SJCRH30 (cell line): ENCODE data around the gene COL4A6. TPM values are rescaled to one million over a fixed set of nuclear protein-coding genes. Genes with fewer than 3 reads are reported as not detected.
"Not testable (repeated sequence)": the region's sequence is repeated elsewhere in the genome, so short reads cannot be mapped to it uniquely, and the experiment has no call there.

Source experiments
- DNase-seq, 2 experiments: peaks; one replicate each; pipeline ENCODE4 v3.0.0-alpha.2; 2015 to 2020
- H3K27ac ChIP-seq: fragments of 250-450 bp; sonication (Bioruptor Pico); 2 replicates; pipeline ENCODE4 v1.5.1; 2020; ENCODE audit warnings: mild to moderate bottlenecking, moderate library complexity
- H3K27me3 ChIP-seq: fragments of 250-450 bp; sonication (Bioruptor Pico); 2 replicates; pipeline ENCODE4 v1.5.1; 2020; ENCODE audit warnings: mild to moderate bottlenecking, moderate library complexity
- H3K36me3 ChIP-seq: fragments of 250-450 bp; sonication (Bioruptor Pico); 2 replicates; pipeline ENCODE4 v1.5.1; 2020; ENCODE audit warnings: mild to moderate bottlenecking, moderate library complexity
- H3K4me1 ChIP-seq: fragments of 250-450 bp; sonication (Bioruptor Pico); 2 replicates; pipeline ENCODE4 v1.5.1; 2020; ENCODE audit warnings: mild to moderate bottlenecking, moderate library complexity
- H3K4me3 ChIP-seq: fragments of 250-450 bp; sonication (Bioruptor Pico); 2 replicates; pipeline ENCODE4 v1.5.1; 2020; ENCODE audit warnings: mild to moderate bottlenecking, moderate library complexity
- H3K9me3 ChIP-seq: fragments of 250-450 bp; sonication (Bioruptor Pico); replicated peaks from 2 replicates; pipeline ENCODE4 v1.5.1; 2020; ENCODE audit warnings: mild to moderate bottlenecking, moderate library complexity
- total RNA-seq: library from RNA; depleted of rRNA; stranded (reverse); fragments of >200 nt; shearing (Covaris generic); gene quantifications from 2 replicates; pipeline ENCODE4 v1.2.3, GENCODE V29; 2014; rRNA removed

Gene COL4A6
- 0.15 and 0.18 TPM in 2 replicates for total RNA-seq

DNA sequence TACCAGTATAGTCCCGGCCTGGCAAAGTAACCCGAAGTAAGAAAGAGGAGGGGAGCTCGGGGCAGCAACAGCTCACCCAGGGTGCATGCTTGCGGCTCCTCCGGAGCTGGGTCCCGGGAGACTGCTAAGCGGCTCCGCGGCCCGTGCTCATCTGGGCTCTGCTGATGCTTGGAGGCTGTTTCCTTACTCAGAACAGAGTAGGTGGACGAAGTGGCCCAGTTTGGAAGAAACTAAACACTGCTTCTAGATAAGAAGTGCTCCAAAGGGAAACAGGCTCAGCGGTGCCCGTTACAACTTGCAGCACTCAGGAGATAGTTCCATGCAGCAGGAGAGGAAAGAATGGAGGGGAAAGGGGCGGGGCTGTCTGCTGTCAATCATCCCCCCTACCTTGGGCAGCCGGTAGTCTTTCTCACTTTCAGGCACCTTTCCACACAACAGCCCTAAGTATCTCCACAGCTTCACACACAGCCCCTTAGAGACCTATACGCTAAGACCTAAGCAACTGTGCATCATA, at the start of gene COL4A6:
COL4A6 (minus strand) TSS at position 313 of the 514 bp plus-strand sequence; CDS start at position 87, 226 bp downstream.
- no peak within 1 kb of the TSS; the same call in 1 of the 2 replicates for H3K4me3 ChIP-seq
- no peaks in the 10 kb centered on the region for H3K27me3 ChIP-seq
- no peaks in the 10 kb centered on the region for H3K36me3 ChIP-seq
- H3K4me1 ChIP-seq, result no peaks in the 10 kb centered on the region
- H3K27ac ChIP-seq, result no peak within 1 kb of the TSS
- no peaks in the 10 kb centered on the region for H3K9me3 ChIP-seq
- DNase-seq, result no peak

- no peak for DNase-seq
- H3K27ac ChIP-seq, result no peak overlapping the region
- no peak overlapping the region for H3K4me3 ChIP-seq
- H3K36me3 ChIP-seq, result no peaks in the 10 kb centered on the region
- H3K27me3 ChIP-seq, result no peaks in the 10 kb centered on the region
- H3K4me1 ChIP-seq, result no peaks in the 10 kb centered on the region
- no peaks in the 10 kb centered on the region for H3K9me3 ChIP-seq
Measured at GRCh38 chrX:108485960-108486359, 47.7 kb upstream of the COL4A6 start.

DNA sequence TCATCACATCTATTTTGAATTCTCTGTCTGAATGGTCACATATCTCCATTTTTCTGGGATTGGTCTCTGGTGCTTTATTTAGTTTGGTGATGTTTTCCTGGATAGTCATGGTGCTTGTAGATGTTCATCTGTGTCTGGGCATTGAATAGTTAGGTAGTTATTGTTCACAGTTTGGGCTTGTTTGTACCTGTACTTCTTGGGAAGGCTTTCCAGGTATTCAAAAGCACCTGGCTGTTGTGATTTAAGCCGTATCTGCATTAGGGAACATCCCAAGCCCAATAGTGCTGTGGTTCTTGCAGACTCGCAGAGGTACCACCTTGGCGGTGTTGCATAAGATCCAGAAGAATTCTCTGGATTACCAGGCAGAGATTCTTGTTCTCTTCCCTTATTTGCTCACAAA, 46.0 kb upstream of the COL4A6 start:
- H3K27ac ChIP-seq, result no peak overlapping the region
- no peak for DNase-seq

DNA sequence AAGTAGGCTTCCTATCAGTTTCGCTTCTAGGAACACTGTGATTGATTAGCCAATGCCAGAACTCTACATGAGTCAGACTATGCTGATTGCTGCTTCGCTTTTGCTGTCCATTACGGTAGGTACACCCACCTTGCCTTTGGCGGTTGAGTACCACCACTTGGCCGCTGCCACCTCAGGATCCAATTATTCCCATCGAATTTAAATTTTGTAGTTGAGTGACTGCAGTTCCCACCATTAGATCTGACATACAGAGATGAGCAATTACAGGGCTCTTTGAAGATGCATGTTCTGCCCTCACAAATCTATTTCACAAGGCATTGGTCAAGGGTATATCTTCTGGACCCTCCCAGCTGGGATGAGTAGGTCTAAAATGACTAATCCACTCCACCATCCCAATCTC, 43.3 kb upstream of the COL4A6 start:
- H3K27me3 ChIP-seq, H3K36me3 ChIP-seq, H3K4me1 ChIP-seq, H3K27ac ChIP-seq, DNase-seq, H3K9me3 ChIP-seq, H3K4me3 ChIP-seq: not testable (repeated sequence)

More for the DNA sequence above, 46.0 kb upstream of the COL4A6 start:
- Histone ChIP-seq H3K4me3 (no peak overlapping the region), H3K4me1 (no peaks in the 10 kb centered on the region), H3K36me3 (no peaks in the 10 kb centered on the region), H3K9me3 (no peaks in the 10 kb centered on the region), H3K27me3 (no peaks in the 10 kb centered on the region)

GRCh38 chrX:108473979-108474378, 35.8 kb upstream of the COL4A6 start:
- H3K27ac ChIP-seq, result no peak overlapping the region
- H3K4me1 ChIP-seq, result no peaks in the 10 kb centered on the region
- H3K36me3 ChIP-seq, result no peaks in the 10 kb centered on the region
- no peak for DNase-seq
- H3K27me3 ChIP-seq, result no peaks in the 10 kb centered on the region
- H3K9me3 ChIP-seq, result no peaks in the 10 kb centered on the region
- no peak overlapping the region for H3K4me3 ChIP-seq

DNA sequence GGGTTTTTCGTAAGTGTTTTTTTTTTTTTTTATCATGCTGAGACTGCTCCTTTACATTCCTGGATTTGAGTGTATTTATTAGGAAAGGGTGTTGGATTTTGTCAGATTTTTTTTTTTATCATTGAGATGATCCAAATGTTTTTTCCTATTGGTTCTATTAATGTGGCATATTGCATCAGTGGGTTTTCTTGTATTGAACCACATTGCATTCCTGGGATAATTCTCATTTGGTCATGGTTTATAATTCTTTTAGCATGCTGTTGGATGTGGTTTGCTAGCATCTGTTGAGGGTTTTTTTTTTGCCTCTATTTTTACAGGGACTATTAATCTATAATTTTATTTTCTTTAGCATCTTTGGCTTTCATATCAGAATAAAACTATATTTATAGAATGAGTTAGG, 30.3 kb upstream of the COL4A6 start:
- H3K4me1 ChIP-seq, result peaks cover 13% of the 10 kb centered on the region
- H3K36me3 ChIP-seq, result no peaks in the 10 kb centered on the region
- peak overlapping the region; percentile 96 for H3K27ac ChIP-seq
- no peaks in the 10 kb centered on the region for H3K27me3 ChIP-seq
- DNase-seq, result peak in 1 of 2 experiments; percentile 58
- H3K4me3 ChIP-seq, result no peak overlapping the region
- no peaks in the 10 kb centered on the region for H3K9me3 ChIP-seq

DNA sequence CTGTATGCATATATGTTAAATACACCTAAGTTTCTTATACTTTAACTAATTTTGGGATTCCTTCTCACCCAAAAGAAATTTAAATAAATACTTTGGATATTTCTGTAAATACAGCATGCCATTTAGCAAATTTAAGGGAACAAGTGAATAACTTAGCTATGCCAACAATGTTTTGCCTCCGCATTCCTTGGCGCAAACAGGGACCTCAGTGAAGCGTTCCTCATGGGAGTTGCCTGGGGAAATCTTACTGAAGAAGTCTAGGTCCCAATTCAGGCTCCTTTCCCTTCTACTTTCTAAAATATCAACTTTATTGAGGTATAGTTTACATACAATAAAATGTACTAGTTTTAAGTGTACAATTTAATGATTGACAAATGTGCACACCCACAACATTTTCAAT, 26.4 kb upstream of the COL4A6 start:
- Histone ChIP-seq H3K4me3 (no peak overlapping the region), H3K9me3 (no peaks in the 10 kb centered on the region), H3K27ac (peak overlapping the region; percentile 26), H3K36me3 (no peaks in the 10 kb centered on the region), H3K27me3 (no peaks in the 10 kb centered on the region), H3K4me1 (peaks cover 13% of the 10 kb centered on the region)
- DNase-seq, result peak in 1 of 2 experiments; percentile 10

- no peaks in the 10 kb centered on the region for H3K4me1 ChIP-seq
- no peaks in the 10 kb centered on the region for H3K9me3 ChIP-seq
- no peaks in the 10 kb centered on the region for H3K27me3 ChIP-seq
- DNase-seq, result no peak
- H3K36me3 ChIP-seq, result no peaks in the 10 kb centered on the region
- no peak overlapping the region for H3K4me3 ChIP-seq
- H3K27ac ChIP-seq, result no peak overlapping the region
Measured at GRCh38 chrX:108456971-108457477, 18.8 kb upstream of the COL4A6 start.

GRCh38 chrX:108453841-108454240, 15.6 kb upstream of the COL4A6 start:
- Histone ChIP-seq H3K4me3 (no peak overlapping the region), H3K27me3 (no peaks in the 10 kb centered on the region), H3K9me3 (no peaks in the 10 kb centered on the region), H3K4me1 (no peaks in the 10 kb centered on the region), H3K27ac (no peak overlapping the region), H3K36me3 (no peaks in the 10 kb centered on the region)
- DNase-seq, result no peak

DNA sequence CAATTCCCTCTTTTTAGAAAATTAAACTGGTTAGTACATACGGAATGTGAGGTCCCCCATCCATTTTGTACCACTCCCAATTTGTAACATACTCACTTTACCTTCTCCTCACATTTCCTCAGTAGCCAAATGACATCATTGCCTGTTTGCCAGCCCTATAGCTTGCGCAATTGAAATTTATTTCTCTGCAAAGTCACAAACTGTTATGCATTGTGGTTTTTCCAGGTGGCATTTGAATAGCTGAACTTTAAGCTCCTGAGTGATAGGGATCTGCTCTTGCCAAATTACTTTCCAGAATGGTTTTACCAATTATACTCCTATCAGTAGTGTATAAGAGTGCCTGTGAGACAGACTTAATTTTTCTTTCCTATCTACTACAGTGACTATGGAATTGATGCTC, 9.1 kb upstream of the COL4A6 start:
- DNase-seq, result no peak
- H3K4me1 ChIP-seq, result no peaks in the 10 kb centered on the region
- H3K9me3 ChIP-seq, result no peaks in the 10 kb centered on the region
- no peak overlapping the region for H3K27ac ChIP-seq
- H3K36me3 ChIP-seq, result no peaks in the 10 kb centered on the region
- H3K4me3 ChIP-seq, result no peak overlapping the region
- H3K27me3 ChIP-seq, result no peaks in the 10 kb centered on the region

DNA sequence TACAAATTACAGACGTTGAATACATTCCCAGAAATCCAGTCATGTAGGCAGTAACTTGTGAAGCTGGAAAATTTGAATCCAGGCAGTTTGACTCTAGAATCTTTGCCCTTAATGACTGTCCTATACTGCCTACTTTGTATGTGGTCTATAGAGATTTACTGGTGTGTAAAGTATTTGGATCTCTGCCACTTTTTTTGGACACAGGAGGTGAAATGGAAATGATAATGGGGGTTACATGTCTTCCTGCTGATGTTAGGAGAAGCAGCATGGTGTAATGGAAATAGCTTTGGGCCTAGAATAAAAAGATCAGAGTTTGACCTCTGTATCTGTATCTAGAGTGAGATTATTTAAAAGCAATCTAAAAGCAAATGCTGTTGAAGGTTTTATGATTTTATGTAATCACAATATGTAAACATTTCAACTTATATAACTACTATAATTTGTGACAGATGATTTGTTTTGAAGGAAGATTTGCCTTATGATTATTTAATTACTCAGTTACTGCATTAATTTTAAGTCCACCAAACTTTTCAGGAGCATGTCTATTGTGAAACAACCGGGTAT, 4.8 kb upstream of the COL4A6 start:
- H3K27ac ChIP-seq, result no peak overlapping the region
- no peaks in the 10 kb centered on the region for H3K9me3 ChIP-seq
- H3K36me3 ChIP-seq, result no peaks in the 10 kb centered on the region
- H3K27me3 ChIP-seq, result no peaks in the 10 kb centered on the region
- no peak overlapping the region for H3K4me3 ChIP-seq
- no peak for DNase-seq
- H3K4me1 ChIP-seq, result no peaks in the 10 kb centered on the region

DNA sequence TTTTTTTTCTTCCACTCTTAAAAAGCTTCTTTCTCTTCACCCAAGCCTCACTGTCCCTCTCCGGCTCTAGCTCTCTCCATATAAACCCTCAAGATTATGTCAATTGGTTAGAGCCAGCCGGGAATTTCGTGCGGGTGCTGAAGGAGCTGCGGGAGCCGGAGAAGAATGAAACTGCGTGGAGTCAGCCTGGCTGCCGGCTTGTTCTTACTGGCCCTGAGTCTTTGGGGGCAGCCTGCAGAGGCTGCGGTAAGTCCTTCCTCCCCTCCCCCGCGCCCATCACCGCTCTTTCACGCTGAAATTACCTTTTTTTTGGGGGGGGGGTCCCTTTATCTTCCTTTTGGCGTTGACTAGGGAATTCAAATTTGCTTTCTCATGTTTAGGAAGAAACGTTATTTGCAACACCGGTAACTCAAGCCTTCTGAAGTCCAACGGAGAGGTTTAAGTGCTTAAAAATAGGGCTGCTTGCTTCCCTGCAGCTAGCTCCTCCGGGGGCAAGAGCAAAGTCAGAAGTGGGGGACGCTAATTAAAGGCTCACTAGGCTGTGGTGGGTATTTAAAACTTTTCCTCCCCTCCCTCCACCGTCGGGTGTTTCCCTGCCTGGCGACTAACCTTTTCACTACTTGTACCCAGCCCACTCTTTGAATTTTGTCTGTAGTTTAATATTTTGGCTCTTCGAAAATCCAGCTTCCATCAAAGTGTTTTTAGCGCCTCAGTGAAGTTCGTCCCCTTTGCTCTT, 1.9 kb upstream of the COL4A6 start:
- Histone ChIP-seq H3K27ac (peak overlapping the region; percentile 27; the same call in 1 of the 2 replicates), H3K4me1 (no peaks in the 10 kb centered on the region), H3K4me3 (peak overlapping the region; percentile 48), H3K36me3 (no peaks in the 10 kb centered on the region), H3K27me3 (no peaks in the 10 kb centered on the region), H3K9me3 (no peaks in the 10 kb centered on the region)
- DNase-seq, result peak; percentile 6

DNA sequence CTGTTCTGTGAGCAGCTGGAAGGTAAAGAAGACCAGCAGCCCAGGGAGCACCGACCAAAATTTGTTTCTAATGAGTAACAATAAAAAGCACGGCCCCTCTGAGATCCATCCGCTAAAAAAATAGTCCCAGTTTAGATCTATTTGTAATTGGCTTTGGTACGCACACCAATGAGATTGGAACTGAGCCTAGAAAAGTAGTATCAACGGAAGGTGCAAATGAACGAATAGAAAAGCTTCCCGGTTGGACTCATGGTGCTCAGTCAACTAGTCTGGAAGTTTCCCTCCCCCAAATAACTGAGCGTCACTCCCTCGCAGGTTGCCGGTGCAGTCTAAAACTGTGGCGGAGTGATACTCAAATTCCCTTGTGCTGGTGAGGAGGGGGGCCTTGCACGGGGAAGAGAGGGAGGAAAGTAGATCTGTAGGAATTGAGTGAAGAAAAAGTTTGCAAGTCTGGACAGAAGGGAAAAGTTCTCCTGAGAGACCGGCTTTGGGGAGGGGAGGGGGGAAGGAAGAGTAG, 1.3 kb upstream of the COL4A6 start, which contains the start of gene COL4A5:
COL4A5 (plus strand) TSS at position 413 of the 517 bp plus-strand sequence. CDS start 288 bp downstream, outside the sequence.
- Histone ChIP-seq H3K9me3 (no peaks in the 10 kb centered on the region), H3K4me1 (no peaks in the 10 kb centered on the region), H3K4me3 (peak within 1 kb of the TSS; percentile 48), H3K36me3 (no peaks in the 10 kb centered on the region), H3K27ac (peak within 1 kb of the TSS; percentile 27; the same call in 1 of the 2 replicates), H3K27me3 (no peaks in the 10 kb centered on the region)
- DNase-seq, result peak; percentile 24 to 51

DNA sequence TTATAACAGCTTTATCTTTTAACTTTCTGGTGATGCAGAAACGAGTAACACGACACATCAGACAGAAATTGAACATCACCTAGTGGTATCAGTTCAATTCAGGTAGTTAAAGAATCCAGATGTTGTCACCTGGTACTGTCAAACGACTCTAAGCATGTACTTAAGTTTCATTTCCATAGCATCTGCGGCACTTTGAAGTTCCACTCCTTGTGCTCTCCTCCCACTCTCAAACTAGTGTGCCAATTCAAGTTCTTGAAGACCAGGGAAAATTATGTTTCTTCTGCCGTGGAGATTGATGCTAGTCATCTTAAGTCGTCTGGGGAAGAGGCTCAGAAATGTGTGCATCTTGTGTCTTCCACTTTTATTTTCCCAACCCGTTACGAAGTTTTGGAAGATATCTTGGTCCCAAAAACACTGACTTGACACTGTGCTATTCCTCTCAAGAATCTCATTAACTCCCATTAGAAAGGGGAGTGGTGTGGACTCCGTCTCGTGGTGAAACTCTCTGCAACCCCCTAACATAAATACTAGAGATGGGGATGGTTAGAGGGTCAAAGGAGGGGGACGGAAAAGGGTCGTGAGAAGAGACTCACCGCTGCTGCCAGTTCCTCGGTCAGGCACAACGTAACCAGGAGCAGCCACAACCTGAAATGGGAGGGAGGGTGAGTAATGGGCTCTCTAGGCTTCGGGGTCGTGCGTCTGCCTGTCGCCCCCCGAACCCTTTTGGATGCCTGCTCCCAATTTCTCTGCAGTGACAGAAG, 693 bp downstream of the COL4A6 start:
- Histone ChIP-seq H3K27me3 (no peaks in the 10 kb centered on the region), H3K36me3 (no peaks in the 10 kb centered on the region), H3K27ac (no peak overlapping the region), H3K4me1 (no peaks in the 10 kb centered on the region), H3K9me3 (no peaks in the 10 kb centered on the region), H3K4me3 (no peak overlapping the region)
- DNase-seq, result no peak
